Stomach smooth muscle (tissue), 2 donors: ENCODE measurements around the gene ENTPD3.

ENCODE experiments used
- H3K27ac ChIP-seq: one replicate; pipeline ENCODE4 v1.7.0; 2013; ENCODE audit warnings: mild to moderate bottlenecking, low read length, inconsistent platforms
- H3K27me3 ChIP-seq, 2 donors: one replicate each; pipeline ENCODE4 v1.7.0; 2013; ENCODE audit warnings: low read length in 2 of 2; ENCODE audit not compliant: insufficient read depth in 2 of 2, control insufficient read depth in 1 of 2
- H3K36me3 ChIP-seq, 2 donors: one replicate each; pipeline ENCODE4 v1.7.0; 2013; ENCODE audit warnings: low read length in 2 of 2; ENCODE audit not compliant: control insufficient read depth in 2 of 2, insufficient read depth in 2 of 2
- H3K4me1 ChIP-seq: one replicate; pipeline ENCODE4 v1.7.0; 2013; ENCODE audit warnings: low read length; ENCODE audit not compliant: control insufficient read depth, insufficient read depth
- H3K4me3 ChIP-seq, 2 donors: one replicate each; pipeline ENCODE4 v1.7.0; 2013; ENCODE audit warnings: low read length in 2 of 2
- H3K9ac ChIP-seq, 2 donors: one replicate each; pipeline ENCODE4 v1.7.0; 2013; ENCODE audit warnings: low read length in 2 of 2, mild to moderate bottlenecking in 1 of 2
- H3K9me3 ChIP-seq, 2 donors: one replicate each; pipeline ENCODE4 v1.7.0; 2013; ENCODE audit warnings: low read length in 2 of 2; ENCODE audit not compliant: control insufficient read depth in 2 of 2
- donor health status: healthy.
- donor health status: Pancreatic carcinoma.

ENTPD3 gene

GRCh38 chr3:40404591-40405198 lies 17.7 kb downstream of the ENTPD3 start:
- Histone ChIP-seq H3K9me3 (no peaks in the 10 kb centered on the region), H3K27me3 (no peaks in the 10 kb centered on the region), H3K4me1 (no peaks in the 10 kb centered on the region), H3K27ac (no peak overlapping the region), H3K4me3 (no peak overlapping the region), H3K9ac (no peak overlapping the region), H3K36me3 (peaks cover 0 to 3% of the 10 kb centered on the region in 2 donors)

GRCh38 chr3:40407007-40407406 lies 20.0 kb downstream of the ENTPD3 start:
- no peaks in the 10 kb centered on the region for H3K4me1 ChIP-seq
- H3K27me3 ChIP-seq = no peaks in the 10 kb centered on the region
- H3K9ac ChIP-seq = no peak overlapping the region
- peaks cover 0 to 3% of the 10 kb centered on the region in 2 donors for H3K36me3 ChIP-seq
- no peaks in the 10 kb centered on the region for H3K9me3 ChIP-seq
- H3K4me3 ChIP-seq = no peak overlapping the region
- no peak overlapping the region for H3K27ac ChIP-seq

GRCh38 chr3:40407611-40408010 lies 20.6 kb downstream of the ENTPD3 start:
- H3K4me1 ChIP-seq = no peaks in the 10 kb centered on the region
- no peaks in the 10 kb centered on the region for H3K27me3 ChIP-seq
- peaks cover 0 to 3% of the 10 kb centered on the region in 2 donors for H3K36me3 ChIP-seq
- H3K9me3 ChIP-seq = no peaks in the 10 kb centered on the region
- H3K27ac ChIP-seq = no peak overlapping the region
- H3K4me3 ChIP-seq = no peak overlapping the region
- H3K9ac ChIP-seq = no peak overlapping the region

GRCh38 chr3:40414270-40414669 lies 27.3 kb downstream of the ENTPD3 start:
- H3K9ac ChIP-seq = no peak overlapping the region
- H3K4me3 ChIP-seq = no peak overlapping the region
- no peaks in the 10 kb centered on the region for H3K27me3 ChIP-seq
- no peak overlapping the region for H3K27ac ChIP-seq
- no peaks in the 10 kb centered on the region for H3K9me3 ChIP-seq
- H3K36me3 ChIP-seq = no peaks in the 10 kb centered on the region
- no peaks in the 10 kb centered on the region for H3K4me1 ChIP-seq

- Histone ChIP-seq H3K4me3 (no peak overlapping the region), H3K9ac (no peak overlapping the region), H3K27ac (no peak overlapping the region)
These were observed 31.0 kb downstream of the ENTPD3 start for GRCh38 chr3:40417845-40418543.

GRCh38 chr3:40422861-40423260 lies 35.9 kb downstream of the ENTPD3 start:
- Histone ChIP-seq H3K4me1 (no peaks in the 10 kb centered on the region), H3K36me3 (peaks cover 0 to 4% of the 10 kb centered on the region in 2 donors), H3K27ac (no peak overlapping the region), H3K27me3 (no peaks in the 10 kb centered on the region), H3K9ac (no peak overlapping the region), H3K9me3 (no peaks in the 10 kb centered on the region), H3K4me3 (no peak overlapping the region)

More at GRCh38 chr3:40417845-40418543, 31.0 kb downstream of the ENTPD3 start:
- H3K9me3 ChIP-seq = no peaks in the 10 kb centered on the region
- no peaks in the 10 kb centered on the region for H3K27me3 ChIP-seq
- no peaks in the 10 kb centered on the region for H3K4me1 ChIP-seq
- no peaks in the 10 kb centered on the region for H3K36me3 ChIP-seq

GRCh38 chr3:40427045-40427669 lies 40.2 kb downstream of the ENTPD3 start:
- H3K9ac ChIP-seq = no peak overlapping the region
- H3K4me1 ChIP-seq = no peaks in the 10 kb centered on the region
- no peak overlapping the region for H3K4me3 ChIP-seq
- no peak overlapping the region for H3K27ac ChIP-seq
- H3K27me3 ChIP-seq = no peaks in the 10 kb centered on the region
- H3K9me3 ChIP-seq = no peaks in the 10 kb centered on the region
- peaks cover 3 to 4% of the 10 kb centered on the region in 2 donors for H3K36me3 ChIP-seq

GRCh38 chr3:40432793-40433192 lies 45.8 kb downstream of the ENTPD3 start:
- H3K27ac ChIP-seq = no peak overlapping the region
- H3K9me3 ChIP-seq = no peaks in the 10 kb centered on the region
- H3K4me3 ChIP-seq = no peak overlapping the region
- H3K36me3 ChIP-seq = peaks cover 0 to 5% of the 10 kb centered on the region in 2 donors
- no peaks in the 10 kb centered on the region for H3K27me3 ChIP-seq
- H3K9ac ChIP-seq = no peak overlapping the region
- no peaks in the 10 kb centered on the region for H3K4me1 ChIP-seq

GRCh38 chr3:40437889-40438288 lies 50.9 kb downstream of the ENTPD3 start:
- Histone ChIP-seq H3K27ac (no peak overlapping the region), H3K4me3 (no peak overlapping the region), H3K4me1 (no peaks in the 10 kb centered on the region), H3K9ac (no peak overlapping the region), H3K9me3 (no peaks in the 10 kb centered on the region), H3K27me3 (no peaks in the 10 kb centered on the region), H3K36me3 (peaks cover 0 to 2% of the 10 kb centered on the region in 2 donors)

- Histone ChIP-seq H3K4me1 (no peaks in the 10 kb centered on the region), H3K27me3 (no peaks in the 10 kb centered on the region), H3K27ac (no peak overlapping the region), H3K9me3 (no peaks in the 10 kb centered on the region), H3K4me3 (no peak overlapping the region), H3K36me3 (peaks cover 0 to 10% of the 10 kb centered on the region in 2 donors), H3K9ac (no peak overlapping the region)
These were observed 58.1 kb downstream of the ENTPD3 start for GRCh38 chr3:40445062-40445461.

- H3K36me3 ChIP-seq = peaks cover 0 to 15% of the 10 kb centered on the region in 2 donors
- no peaks in the 10 kb centered on the region for H3K4me1 ChIP-seq
- no peaks in the 10 kb centered on the region for H3K9me3 ChIP-seq
- H3K4me3 ChIP-seq = no peak overlapping the region
- H3K27ac ChIP-seq = no peak overlapping the region
- H3K9ac ChIP-seq = no peak overlapping the region
- H3K27me3 ChIP-seq = no peaks in the 10 kb centered on the region
These were observed 58.9 kb downstream of the ENTPD3 start for GRCh38 chr3:40445880-40446279.
